ENCODE results near the gene SLC16A5.

DNA sequence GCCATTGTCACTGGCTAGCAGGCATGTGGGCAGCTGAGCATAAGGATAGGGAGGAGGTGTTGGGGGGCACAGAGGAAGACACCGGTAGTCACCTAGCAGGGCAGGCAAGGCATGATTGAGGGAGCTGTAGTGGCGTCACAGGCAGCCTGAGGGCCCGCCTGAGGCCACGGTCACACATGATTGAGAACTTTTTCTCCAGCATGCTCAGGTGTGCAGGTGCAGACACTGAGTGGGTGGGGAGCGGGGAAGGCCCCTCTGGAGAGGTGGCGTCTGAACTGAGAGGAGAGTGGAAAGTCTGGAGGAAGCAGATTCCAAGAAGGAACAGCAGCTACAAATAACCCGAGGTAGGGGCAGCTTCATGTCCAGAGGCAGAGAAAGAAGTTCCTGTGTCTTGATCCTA, 11.1 kb downstream of the SLC16A5 start:
- TF ChIP-seq CTCF (IDR thresholded peaks at IDR 0.05; ENCODE audit: low read depth, low read length) (no peak), POLR2A (IDR thresholded peaks at IDR 0.05; ENCODE audit: extremely low read depth, insufficient read length) (no peak)

Data from NB4 (cell line).